Activated T-helper 9 cell treated with anti-CD3 and anti-CD28 coated beads, Interleukin-2, amount 50 U/mL, for 16 hours (primary cell): ENCODE measurements around the gene EIF5A.

Experiments used
- DNase-seq: peaks from one replicate; pipeline ENCODE4 v3.0.0-alpha.2; 2020; ENCODE audit warnings: low read depth

Gene EIF5A

DNA sequence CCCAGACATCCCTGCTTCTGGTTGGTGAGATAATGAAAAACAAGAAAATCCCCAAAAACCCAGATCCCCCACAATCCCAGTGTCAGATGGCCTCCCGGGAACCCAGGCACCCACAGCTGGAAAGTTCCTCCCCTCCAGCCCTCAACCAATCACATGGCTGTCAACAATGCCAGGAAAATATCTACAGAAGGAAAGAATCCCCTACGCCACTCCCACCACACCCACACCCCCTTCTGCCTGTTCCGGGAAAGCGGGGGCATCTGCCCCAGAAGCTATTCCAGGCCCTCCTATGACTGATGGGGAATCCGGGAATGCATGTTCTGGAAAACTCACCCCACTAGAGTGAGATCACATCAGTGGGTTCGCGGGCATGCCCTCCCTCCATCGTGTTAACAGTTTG is 49.3 kb downstream of the EIF5A start:
- no peak for DNase-seq

DNA sequence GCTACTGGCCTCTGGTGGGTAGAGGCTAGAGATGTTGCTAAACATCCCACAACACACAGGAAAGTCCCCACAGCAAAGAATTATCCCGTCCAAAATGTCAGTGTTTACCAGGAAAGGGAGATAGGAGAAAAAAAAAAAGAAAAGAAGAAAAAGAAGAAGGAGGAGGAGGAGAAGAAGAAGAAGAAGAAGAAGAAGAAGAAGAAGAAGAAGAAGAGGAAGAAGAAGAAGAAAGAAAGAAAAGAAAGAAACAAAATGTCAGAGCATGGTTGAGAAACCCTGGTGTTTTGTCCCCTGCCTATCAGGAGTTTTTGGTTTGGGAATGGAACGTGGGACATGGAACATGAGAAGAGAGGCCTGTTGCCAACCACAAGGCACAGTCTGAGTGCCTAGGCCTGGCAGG is 50.0 kb downstream of the EIF5A start:
- DNase-seq, result no peak

DNA sequence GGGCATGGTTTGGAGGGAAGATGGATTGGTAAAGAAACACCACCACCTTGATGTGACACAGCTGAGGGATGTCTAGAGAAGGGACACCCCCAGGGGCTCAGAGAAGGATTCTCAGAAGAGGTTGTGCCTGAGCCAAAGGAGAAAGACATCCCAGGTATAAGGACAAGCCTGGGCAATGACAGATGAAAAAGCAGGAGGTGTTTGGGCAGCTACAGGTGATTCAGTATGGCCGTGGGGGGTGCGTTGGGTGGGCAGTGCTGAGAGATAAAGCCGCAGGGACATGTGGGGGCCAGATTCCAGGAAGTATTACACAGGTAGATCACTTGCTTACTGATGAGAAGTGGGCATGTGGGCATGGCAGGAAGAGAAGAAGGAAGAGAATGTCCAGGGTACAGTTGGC is 54.5 kb downstream of the EIF5A start:
- DNase-seq, result no peak
